HEK293T (cell line): ENCODE results near the gene THOP1.

ENCODE experiments used
- CTCF ChIA-PET: fragments of 350-600 bp; formaldehyde crosslinking; extraction: SDS; loops from one replicate; lab custom pipeline; 2021; ENCODE audit warnings: antibody characterized with exemption, inconsistent platforms; lab: Yijun Ruan, JAX
- POLR2A ChIA-PET: fragments of 350-600 bp; formaldehyde crosslinking; extraction: SDS; loops from one replicate; lab custom pipeline; 2020; ENCODE audit warnings: antibody characterized with exemption, inconsistent platforms; lab: Yijun Ruan, JAX
- DNase-seq: peaks from one replicate; pipeline ENCODE4 v3.0.0; 2012; ENCODE audit warnings: mixed read lengths; ENCODE audit errors: extremely low spot score
- ARNT ChIP-seq: fragments of 450-650 bp; IDR thresholded peaks from 2 replicates; pipeline ENCODE4 v1.6.1; 2017; ENCODE audit warnings: mild to moderate bottlenecking
- BHLHE40 ChIP-seq: fragments of 450-650 bp; IDR thresholded peaks from 2 replicates; pipeline ENCODE4 v1.6.1; 2016; ENCODE audit warnings: mild to moderate bottlenecking, moderate library complexity, borderline replicate concordance
- CTBP1 ChIP-seq: fragments of 450-650 bp; IDR thresholded peaks from 2 replicates; pipeline ENCODE4 v1.6.1; 2016; ENCODE audit warnings: borderline replicate concordance
- ELF4 ChIP-seq: fragments of 450-650 bp; IDR thresholded peaks from 2 replicates; pipeline ENCODE4 v1.6.1; 2017; ENCODE audit warnings: antibody characterized with exemption
- FOXA1 ChIP-seq: fragments of 450-650 bp; IDR thresholded peaks from 2 replicates; pipeline ENCODE4 v1.6.1; 2016; ENCODE audit warnings: mild to moderate bottlenecking
- FOXK2 ChIP-seq: fragments of 450-650 bp; IDR thresholded peaks from 2 replicates; pipeline ENCODE4 v1.6.1; 2016; ENCODE audit warnings: mild to moderate bottlenecking
- FOXM1 ChIP-seq: fragments of 450-650 bp; IDR thresholded peaks from 2 replicates; pipeline ENCODE4 v1.6.1; 2017; ENCODE audit warnings: mild to moderate bottlenecking, borderline replicate concordance
- HDGF ChIP-seq: fragments of 450-650 bp; IDR thresholded peaks from 2 replicates; pipeline ENCODE4 v1.6.1; 2017; ENCODE audit warnings: antibody characterized with exemption, borderline replicate concordance
- L3MBTL2 ChIP-seq: fragments of 450-650 bp; conservative IDR thresholded peaks from 2 replicates; pipeline ENCODE4 v1.6.1; 2016; ENCODE audit warnings: mild to moderate bottlenecking
- LEF1 ChIP-seq: fragments of 450-650 bp; IDR thresholded peaks from 2 replicates; pipeline ENCODE4 v1.6.1; 2017; ENCODE audit warnings: mild to moderate bottlenecking, borderline replicate concordance
- NFRKB ChIP-seq: fragments of 450-650 bp; IDR thresholded peaks from 2 replicates; pipeline ENCODE4 v1.6.1; 2016; ENCODE audit warnings: mild to moderate bottlenecking, moderate library complexity
- SP1 ChIP-seq: fragments of 450-650 bp; IDR thresholded peaks from 2 replicates; pipeline ENCODE4 v1.6.1; 2017
- SUZ12 ChIP-seq: fragments of 450-650 bp; IDR thresholded peaks from 2 replicates; pipeline ENCODE4 v1.6.1; 2016; ENCODE audit warnings: mild to moderate bottlenecking
- TARDBP ChIP-seq: fragments of 450-650 bp; IDR thresholded peaks from 2 replicates; pipeline ENCODE4 v1.6.1; 2016
- ZNF384 ChIP-seq: fragments of 450-650 bp; IDR thresholded peaks from 2 replicates; pipeline ENCODE4 v1.6.1; 2016
- TF ChIP-seq, protein P1 (sequence below): fragments of 450-650 bp; IDR thresholded peaks from 2 replicates; pipeline ENCODE4 v1.6.1; 2016

Gene THOP1

DNA sequence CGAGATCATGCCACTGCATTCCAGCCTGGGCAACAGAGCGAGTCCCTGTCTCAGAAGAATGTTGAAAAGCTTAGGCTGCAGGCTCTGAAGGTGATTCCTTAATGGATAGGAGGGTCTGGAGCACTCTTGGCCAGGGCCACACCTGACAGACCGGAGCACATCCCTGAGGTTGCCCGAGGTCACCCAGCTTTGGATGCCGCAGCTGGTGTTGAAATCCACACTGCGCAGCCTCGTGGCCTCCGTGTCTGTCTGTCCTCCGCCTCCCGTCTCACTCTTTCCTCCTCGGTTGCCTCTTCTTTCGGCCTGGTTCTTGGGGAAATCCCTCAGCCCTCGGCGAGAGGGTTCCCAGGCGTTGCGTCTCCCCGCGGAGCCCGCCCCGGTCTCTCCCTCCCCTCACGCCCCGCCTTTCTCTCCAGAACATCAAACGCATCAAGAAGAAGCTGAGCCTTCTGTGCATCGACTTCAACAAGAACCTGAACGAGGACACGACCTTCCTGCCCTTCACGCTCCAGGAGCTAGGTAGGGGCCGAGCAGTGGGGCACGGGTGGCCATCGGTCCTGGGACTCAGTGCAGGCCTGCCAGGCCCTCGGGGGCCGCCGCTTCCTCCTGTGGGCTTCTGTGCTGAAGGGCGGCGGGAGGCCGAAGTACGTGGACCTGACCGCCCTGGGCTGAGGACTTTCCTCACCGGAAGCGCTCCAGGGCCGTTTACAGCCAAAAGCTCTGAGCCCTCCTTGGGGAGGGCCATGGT lies 14.1 kb downstream of the THOP1 start:
- ChIA-PET POLR2A (interaction anchor here (1.1 kb wide), 1 partner anchor 14 kb away, joined by 3 read pairs; the partner anchor contains the start of gene THOP1), CTCF (no interaction called here)
- DNase-seq, result no peak
- TF ChIP-seq NFRKB (no peak), ARNT (no peak), CTBP1 (no peak), SUZ12 (no peak), FOXA1 (no peak)
- TF ChIP-seq, protein P1, sequence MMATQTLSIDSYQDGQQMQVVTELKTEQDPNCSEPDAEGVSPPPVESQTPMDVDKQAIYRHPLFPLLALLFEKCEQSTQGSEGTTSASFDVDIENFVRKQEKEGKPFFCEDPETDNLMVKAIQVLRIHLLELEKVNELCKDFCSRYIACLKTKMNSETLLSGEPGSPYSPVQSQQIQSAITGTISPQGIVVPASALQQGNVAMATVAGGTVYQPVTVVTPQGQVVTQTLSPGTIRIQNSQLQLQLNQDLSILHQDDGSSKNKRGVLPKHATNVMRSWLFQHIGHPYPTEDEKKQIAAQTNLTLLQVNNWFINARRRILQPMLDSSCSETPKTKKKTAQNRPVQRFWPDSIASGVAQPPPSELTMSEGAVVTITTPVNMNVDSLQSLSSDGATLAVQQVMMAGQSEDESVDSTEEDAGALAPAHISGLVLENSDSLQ, result no peak

DNA sequence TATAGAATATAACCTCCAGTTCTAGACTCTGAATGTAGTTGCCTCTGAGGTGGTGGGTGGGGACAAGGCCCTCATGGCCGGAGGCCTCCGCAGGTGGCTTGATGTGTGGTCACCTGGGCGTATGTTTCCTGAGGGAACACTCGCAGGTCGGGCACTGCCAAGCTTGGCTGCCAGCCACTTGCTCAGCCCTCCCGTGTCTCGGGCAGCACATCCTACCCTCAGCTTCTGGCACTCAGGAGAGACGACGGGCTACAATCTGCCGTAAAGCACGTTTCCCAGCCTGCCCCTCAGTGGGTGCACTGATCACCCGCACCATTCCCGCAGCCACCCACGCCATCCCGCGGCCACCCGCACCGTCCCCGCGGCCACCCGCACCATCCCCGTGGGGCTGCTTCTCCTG lies 15.2 kb downstream of the THOP1 start:
- CTCF ChIA-PET, result no interaction called here
- TF ChIP-seq SUZ12 (no peak), NFRKB (no peak), CTBP1 (no peak), LEF1 (no peak), FOXM1 (no peak), SP1 (no peak), FOXA1 (no peak), ZNF384 (no peak), BHLHE40 (no peak), TARDBP (no peak), L3MBTL2 (no peak), ELF4 (no peak), ARNT (no peak), FOXK2 (no peak), HDGF (no peak)
- TF ChIP-seq, protein P1, result no peak
- DNase-seq, result no peak
- POLR2A ChIA-PET, result interaction anchor here (1.6 kb wide), 1 partner anchor 15 kb away, joined by 3 read pairs; the partner anchor contains the start of gene THOP1

DNA sequence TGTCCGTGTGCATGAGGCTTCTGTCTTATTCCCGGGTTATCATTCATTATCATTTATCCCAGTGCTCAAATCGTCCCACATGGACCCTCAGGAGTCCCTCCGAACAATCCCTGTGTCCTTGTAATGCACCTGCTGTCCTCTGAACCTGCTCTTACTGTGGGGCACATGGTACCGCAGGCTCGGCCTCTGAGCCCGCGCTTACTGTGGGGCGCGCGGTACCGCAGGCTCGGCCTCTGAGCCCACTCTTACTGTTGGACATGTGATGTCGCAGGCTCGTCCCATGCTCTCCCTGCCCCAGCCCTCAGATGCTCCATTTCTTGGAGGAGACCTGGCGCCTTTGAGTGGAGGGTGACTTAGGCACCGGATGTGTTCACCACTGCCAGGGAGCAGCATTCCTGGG lies 17.5 kb downstream of the THOP1 start:
- TF ChIP-seq ARNT, result no peak
- TF ChIP-seq SUZ12, result no peak
- TF ChIP-seq FOXM1, result no peak
- no peak for TF ChIP-seq SP1
- TF ChIP-seq LEF1, result no peak
- POLR2A ChIA-PET, result no interaction called here
- CTCF ChIA-PET, result no interaction called here
- DNase-seq, result no peak

DNA sequence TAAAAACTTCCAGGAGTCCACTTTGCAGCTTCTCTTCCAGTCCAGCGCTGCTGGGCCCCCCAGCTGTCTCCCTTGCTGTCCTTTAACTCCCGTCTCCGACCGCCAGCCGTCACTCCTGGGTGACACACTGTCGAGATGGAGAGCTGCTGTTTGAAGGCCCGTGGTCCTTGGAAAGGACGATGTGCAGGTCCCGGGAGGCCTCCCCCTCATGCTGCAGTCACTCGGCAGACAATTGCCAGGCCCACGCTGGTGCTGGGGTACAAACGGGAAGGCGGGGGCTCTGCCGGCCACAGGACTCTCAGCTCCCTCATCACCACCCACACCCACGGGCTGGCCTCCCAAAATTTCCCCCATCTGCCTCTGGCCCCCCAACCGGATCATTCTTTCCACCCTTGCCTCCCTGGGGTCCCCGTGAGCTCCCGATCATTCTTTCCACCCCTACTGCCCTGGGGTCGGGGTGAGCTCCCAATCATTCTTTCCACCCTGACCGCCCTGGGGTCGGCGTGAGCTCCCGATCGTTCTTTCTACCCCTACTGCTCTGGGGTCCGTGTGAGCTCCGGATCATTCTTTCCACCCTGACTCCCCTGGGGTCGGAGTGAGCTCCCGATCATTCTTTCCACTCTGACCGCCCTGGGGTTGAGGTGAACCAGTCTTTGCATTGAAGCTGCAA lies 18.3 kb downstream of the THOP1 start:
- ChIA-PET CTCF (no interaction called here), POLR2A (interaction anchor here (1.2 kb wide), 1 partner anchor 20 kb away, joined by 3 read pairs; the partner anchor contains the start of gene SGTA)
- DNase-seq, result no peak
- TF ChIP-seq BHLHE40, result no peak
- TF ChIP-seq FOXM1, result no peak
- TF ChIP-seq, protein P1, result no peak
- no peak for TF ChIP-seq TARDBP
- no peak for TF ChIP-seq FOXA1
- TF ChIP-seq CTBP1, result no peak
- TF ChIP-seq L3MBTL2, result no peak
- TF ChIP-seq ZNF384, result no peak
- no peak for TF ChIP-seq FOXK2
- no peak for TF ChIP-seq ELF4
- no peak for TF ChIP-seq NFRKB
- TF ChIP-seq SUZ12, result no peak
- no peak for TF ChIP-seq LEF1
- no peak for TF ChIP-seq SP1
- no peak for TF ChIP-seq ARNT
- no peak for TF ChIP-seq HDGF

DNA sequence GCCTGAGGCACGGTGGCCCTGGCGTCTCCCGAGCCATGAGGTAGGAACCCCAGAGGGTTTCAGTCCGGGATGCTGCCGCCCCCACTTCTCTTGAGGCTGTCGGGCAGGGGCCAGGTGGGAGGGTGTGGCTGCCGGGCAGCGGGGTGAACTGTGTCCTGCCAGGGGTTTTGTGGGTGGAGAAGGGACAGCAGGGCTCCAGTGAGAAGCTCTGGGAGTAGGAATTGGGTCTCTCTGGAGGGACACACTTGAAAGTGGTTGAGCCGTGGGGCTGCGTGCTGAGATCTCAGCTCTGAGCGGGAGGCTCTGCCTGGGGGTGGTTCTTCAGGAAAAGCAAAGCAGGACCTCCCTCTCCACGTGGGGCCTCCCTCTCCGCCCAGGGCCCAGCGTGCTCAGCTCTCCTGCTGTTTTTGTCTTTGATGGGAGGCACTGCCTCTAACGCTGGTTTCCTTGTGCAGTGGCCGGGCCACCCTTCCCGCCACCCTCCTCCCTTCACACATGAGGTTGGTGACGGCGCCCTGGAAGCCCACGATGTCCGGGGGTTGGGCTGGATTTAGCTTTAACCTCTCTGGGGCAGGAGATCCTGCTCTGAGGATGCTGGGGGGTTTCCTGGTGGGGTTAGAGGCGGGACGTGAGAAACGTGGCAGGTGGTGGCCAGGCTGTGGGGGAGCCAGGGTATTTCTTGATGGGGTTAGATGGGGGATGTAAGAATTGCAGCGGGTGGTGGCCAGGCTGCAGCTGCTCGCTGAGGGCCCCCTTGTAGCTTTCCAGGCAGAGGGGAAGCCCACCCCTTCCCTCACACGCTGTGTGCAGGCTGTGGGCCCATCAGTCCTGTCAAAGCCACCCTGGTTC lies 19.1 kb downstream of the THOP1 start:
- TF ChIP-seq LEF1, result no peak
- no peak for TF ChIP-seq CTBP1
- no peak for TF ChIP-seq FOXK2
- TF ChIP-seq NFRKB, result no peak
- TF ChIP-seq ARNT, result no peak
- no peak for TF ChIP-seq ZNF384
- no peak for TF ChIP-seq L3MBTL2
- no peak for TF ChIP-seq FOXA1
- ChIA-PET CTCF (no interaction called here), POLR2A (interaction anchor here (1.2 kb wide), 1 partner anchor 21 kb away, joined by 3 read pairs; the partner anchor contains the start of gene SGTA)
- no peak for DNase-seq
